ENCODE results near the gene CELF2. TPM values are rescaled to one million over a fixed set of nuclear protein-coding genes. Genes with fewer than 3 reads are reported as not detected.

Gene CELF2
- total and polyA plus RNA-seq, 9 of the 15 experiments (the other 6 are each of a cell fraction or from before 2014, with no cell fraction given) = 4.0 to 20.3 (median 11.1) TPM

- TF ChIP-seq FOXM1 (IDR thresholded peaks at IDR 0.05; ENCODE audit: low read depth) (no peak), FOXM1 (CRISPR knock-in tag; IDR thresholded peaks at IDR 0.05; ENCODE audit: low read depth) (peak; percentile 28; the same call in 1 of the 2 replicates)
Measured at GRCh38 chr10:11164803-11165590, 147.3 kb downstream of the CELF2 start (continued).

GRCh38 chr10:11165591-11166543 lies 148.2 kb downstream of the CELF2 start:
- no peaks in the 10 kb centered on the region for H3K9me3 ChIP-seq (replicated peaks; ENCODE audit: control insufficient read depth, insufficient read depth, low read depth, low read length)
- H4K20me1 ChIP-seq (replicated peaks; ENCODE audit: control insufficient read depth, insufficient read depth, low read length) = no peaks in the 10 kb centered on the region
- H3K4me2 ChIP-seq (ENCODE audit: insufficient read depth, low read length) = peak overlapping the region; percentile 84
- intact Hi-C loops (cut with micrococcal nuclease) (loop anchor here (1.0 kb wide), 2 partner anchors 12 to 25 kb away; no protein-coding TSS in a partner anchor), in situ Hi-C loops (cut with MboI) (no loop called here)
- H3K4me3 ChIP-seq = peak overlapping the region; percentile 55
- H3K9me1 ChIP-seq (ENCODE audit: control insufficient read depth, insufficient read depth, low read length) = no peaks in the 10 kb centered on the region
- CTCF ChIA-PET (ENCODE audit: low intra/inter-chr PET ratio) = no interaction called here
- POLR2A ChIA-PET = interaction anchor here (0.6 to 1.8 kb wide), 5 partner anchors 9 to 1597 kb away, joined by 3 to 6 read pairs (median 5); no protein-coding TSS in a partner anchor
- no peaks in the 10 kb centered on the region for H3K27me3 ChIP-seq (ENCODE audit: control insufficient read depth in 2 of 2, insufficient read depth in 2 of 2, low read length in 2 of 2)
- DNase-seq (ENCODE audit: extremely low read depth in 1 of 4, low spot score in 3 of 4) (peak; percentile 77 to 88 (median 81)), FAIRE-seq (peak; percentile 79), ATAC-seq (peak; percentile 89)
- peaks cover 21% of the 10 kb centered on the region; the same call in 2 of the 3 replicates for H3K79me2 ChIP-seq (ENCODE audit: control insufficient read depth, insufficient read depth, low read length)
- H3K4me1 ChIP-seq (replicated peaks in 1 of 2; ENCODE audit: control insufficient read depth in 2 of 2, insufficient read depth in 2 of 2, low read length in 2 of 2) = peaks cover 12 to 36% of the 10 kb centered on the region in 2 experiments
- peak overlapping the region; percentile 85 for H2AFZ ChIP-seq (ENCODE audit: low read depth, low read length)
- no TSS peak for BruUV-seq (replicated peaks)
- 1% methylated on average over 25 of the region's 44 CpGs for WGBS (ENCODE audit: insufficient coverage, low coverage, missing lambda C conversion rate)
- H3K36me3 ChIP-seq (ENCODE audit: control insufficient read depth, insufficient read depth, low read length) = no peaks in the 10 kb centered on the region
- H3K9ac ChIP-seq (ENCODE audit: insufficient read depth in 1 of 2, low read depth in 2 of 2, low read length in 2 of 2) = peak overlapping the region; percentile 67 to 89
- peak overlapping the region; percentile 57 for H3K27ac ChIP-seq (ENCODE audit: extremely low read depth, low read depth, low read length)
- no peak for TF ChIP-seq TFE3 (CRISPR knock-in tag; IDR thresholded peaks at IDR 0.05)
- peak; percentile 67 for TF ChIP-seq SP1 (CRISPR knock-in tag; IDR thresholded peaks at IDR 0.05)
- no peak for TF ChIP-seq ZNF584 (CRISPR knock-in tag; IDR thresholded peaks at IDR 0.05; ENCODE audit: low read depth)
- peak; percentile 48 to 83 (median 67) for TF ChIP-seq CTCF (IDR thresholded peaks at IDR 0.05 in 2 of 3, conservative IDR thresholded peaks at IDR 0.05 in 1 of 3; ENCODE audit: insufficient read depth in 2 of 3, low read depth in 1 of 3, low read length in 3 of 3)
- peak; percentile 84 for TF ChIP-seq ZNF263 (CRISPR knock-in tag; IDR thresholded peaks at IDR 0.05; ENCODE audit: borderline replicate concordance)
- TF ChIP-seq ZNF253 (CRISPR knock-in tag; conservative IDR thresholded peaks at IDR 0.05) = no peak
- peak; percentile 21; the same call in 1 of the 2 replicates for TF ChIP-seq GABPB1 (CRISPR knock-in tag; IDR thresholded peaks at IDR 0.05)
- peak; percentile 69; the same call in 1 of the 2 replicates for TF ChIP-seq ZEB2 (IDR thresholded peaks at IDR 0.05)
- peak; percentile 73 for TF ChIP-seq POLR2G (IDR thresholded peaks at IDR 0.05; ENCODE audit: low read depth, low read length)
- TF ChIP-seq ZBTB7A (IDR thresholded peaks at IDR 0.05; ENCODE audit: borderline replicate concordance, control insufficient read depth, low read depth, low read length) = peak; percentile 72; the same call in 1 of the 2 replicates
- no peak for TF ChIP-seq ZNF507 (tag; conservative IDR thresholded peaks at IDR 0.05)
- TF ChIP-seq CXXC5 (CRISPR knock-in tag; IDR thresholded peaks at IDR 0.05) = 0 out of 2 replicates have a peak, but pooled peaks have one; percentile 19

Measured in K562 (cell line).